HG02571 (cell line): ENCODE results near the gene MYDGF.
"Not testable (repeated sequence)": the region's sequence is repeated elsewhere in the genome, so short reads cannot be mapped to it uniquely, and the experiment has no call there.

Experiments used
- ATAC-seq: cut with Tn5 transposase; IDR thresholded peaks from one replicate; pipeline ENCODE4 v1.9.1; 2021; ENCODE audit warnings: mild to moderate bottlenecking, moderate library complexity; ENCODE audit not compliant: unreplicated experiment

Gene MYDGF

GRCh38 chr19:4669723-4670480 is at the start of gene MYDGF:
MYDGF (minus strand) TSS chr19:4670342; CDS start chr19:4670334, 8 bp downstream.
- ATAC-seq, result peak; percentile 89

- no peak for ATAC-seq
Measured at GRCh38 chr19:4719499-4719866, 49.3 kb upstream of the MYDGF start.

- ATAC-seq, result no peak
Measured at GRCh38 chr19:4717966-4718701, 48.0 kb upstream of the MYDGF start.

DNA sequence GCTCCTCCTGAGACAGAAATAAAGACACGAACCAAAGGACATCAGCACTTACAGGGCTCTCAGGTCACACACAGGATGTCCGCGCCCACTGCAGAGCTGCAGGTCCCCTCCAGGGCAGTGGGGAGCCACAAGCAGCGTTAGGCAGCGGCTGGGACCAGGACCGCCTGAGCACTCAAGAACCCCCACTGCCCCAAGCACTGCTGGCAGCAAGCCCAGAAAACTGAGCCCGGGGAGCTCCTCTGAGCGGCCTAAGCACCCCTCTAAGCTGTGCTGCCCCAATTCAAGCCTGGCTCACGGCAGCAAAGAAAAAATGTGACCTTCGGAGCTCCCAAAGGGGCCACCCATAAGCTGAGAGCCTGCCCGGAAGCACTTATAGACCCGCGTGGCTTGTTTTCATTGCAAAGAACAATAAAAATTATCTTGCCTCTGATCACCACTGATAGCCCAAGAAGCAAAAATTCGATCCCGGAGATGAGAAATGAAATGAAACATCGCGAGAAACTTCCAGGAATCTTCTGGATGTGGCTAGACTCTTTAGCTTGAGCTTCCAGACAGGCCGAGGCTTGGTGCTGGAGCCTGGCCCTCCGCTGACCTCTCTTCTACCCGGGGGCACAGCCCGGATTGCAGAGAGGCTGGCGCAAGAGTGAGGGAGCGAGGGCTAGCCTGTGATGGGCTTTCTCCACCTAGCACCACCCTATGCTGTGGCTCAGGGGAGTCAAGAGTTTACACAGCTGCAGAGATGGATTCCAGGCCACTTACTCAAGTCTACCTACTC is 47.2 kb upstream of the MYDGF start:
- no peak for ATAC-seq

GRCh38 chr19:4715529-4716221 is 45.5 kb upstream of the MYDGF start:
- ATAC-seq, result no peak

GRCh38 chr19:4715178-4715528 is 45.0 kb upstream of the MYDGF start:
- not testable (repeated sequence) for ATAC-seq

- no peak for ATAC-seq
Measured at GRCh38 chr19:4714016-4714415, 43.9 kb upstream of the MYDGF start.

DNA sequence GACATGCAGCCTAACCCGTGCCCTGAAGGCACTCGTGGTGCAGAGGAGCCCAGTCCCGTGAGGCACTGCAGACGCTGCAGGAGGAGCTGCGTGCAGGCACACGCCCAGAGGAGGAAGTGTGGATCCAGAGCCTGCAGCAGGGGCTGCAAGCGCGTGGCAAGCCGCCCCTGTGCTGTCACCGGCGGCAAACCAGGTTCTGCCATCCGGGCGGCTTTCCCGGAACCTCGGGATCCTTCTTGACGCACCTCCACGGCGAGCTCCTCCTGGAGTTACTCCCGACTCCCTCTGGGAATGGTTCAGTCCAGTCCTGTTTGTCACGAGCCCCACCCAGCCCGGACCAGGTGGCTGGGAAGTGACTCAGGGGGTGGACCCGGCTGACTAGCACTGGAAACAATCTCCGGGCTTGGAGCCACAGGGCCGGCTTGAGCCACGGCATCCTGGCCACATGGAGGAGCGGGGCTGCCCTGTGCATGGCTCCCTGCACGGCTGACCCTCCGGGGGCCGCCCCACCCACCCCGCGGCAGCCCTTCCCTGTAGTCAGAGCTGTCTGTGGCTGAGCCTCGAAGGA is 43.3 kb upstream of the MYDGF start:
- ATAC-seq, result no peak

- ATAC-seq, result no peak
Measured at GRCh38 chr19:4712771-4713170, 42.6 kb upstream of the MYDGF start.

DNA sequence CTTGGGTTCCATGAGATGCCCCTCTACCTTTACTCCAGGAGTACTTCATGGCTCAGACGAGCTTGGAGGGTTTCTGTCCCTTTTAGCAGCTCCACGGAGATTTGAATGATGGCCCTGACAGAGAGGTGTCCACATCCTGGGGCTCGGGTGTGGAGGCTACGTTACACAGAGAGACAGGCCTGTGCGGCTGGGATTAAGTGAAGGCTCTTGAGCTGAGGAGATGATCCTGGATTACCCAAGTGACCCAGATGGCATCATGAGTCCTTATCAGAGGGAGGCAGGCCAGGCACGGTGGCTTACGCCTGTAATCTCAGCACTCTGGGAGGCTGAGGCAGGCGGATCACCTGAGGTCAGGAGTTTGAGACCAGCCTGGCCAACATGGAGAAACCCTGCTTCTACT is 41.1 kb upstream of the MYDGF start:
- no peak for ATAC-seq

GRCh38 chr19:4710281-4710600 is 40.1 kb upstream of the MYDGF start:
- no peak for ATAC-seq

DNA sequence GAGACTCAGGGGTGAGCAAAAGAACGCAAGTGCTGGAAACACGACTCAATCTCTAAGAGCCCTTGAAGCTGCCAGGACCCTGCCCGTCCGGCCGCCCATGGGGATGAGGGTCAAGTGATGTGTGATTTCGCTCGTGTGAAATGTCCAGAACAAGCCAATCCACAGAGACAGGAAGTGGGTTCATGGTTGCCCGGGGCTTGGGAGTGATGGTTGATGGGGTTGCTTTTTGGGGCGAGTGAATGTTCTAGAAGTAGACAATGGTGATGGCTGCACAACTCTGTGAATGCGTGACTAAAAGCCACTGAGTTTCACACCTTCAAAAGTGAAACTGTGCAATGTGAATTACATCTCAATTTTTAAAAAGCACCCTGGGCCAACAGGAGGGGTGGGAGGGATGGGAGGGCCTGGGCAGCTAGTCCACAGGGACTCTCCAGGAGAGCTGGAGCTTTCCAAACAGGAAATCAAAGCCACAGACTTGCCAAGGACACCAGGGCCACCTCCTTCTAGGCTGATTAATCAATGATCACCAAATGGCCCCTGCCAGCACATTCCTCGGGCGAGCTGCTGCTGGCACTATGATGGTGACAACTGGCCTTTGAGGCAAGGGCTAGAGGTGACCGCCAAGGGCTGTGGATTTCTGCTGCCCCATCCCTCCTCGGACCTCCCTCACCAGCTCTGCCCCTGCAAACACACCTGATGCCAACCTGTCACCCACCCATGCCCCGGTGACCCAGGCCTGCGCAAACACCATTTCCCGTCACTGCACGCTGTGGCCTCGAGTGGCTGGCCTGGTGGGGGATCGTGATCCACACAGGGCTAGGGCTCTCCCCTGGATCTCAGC is 39.5 kb upstream of the MYDGF start:
- no peak for ATAC-seq

GRCh38 chr19:4707956-4708650 is 38.0 kb upstream of the MYDGF start:
- no peak for ATAC-seq

- no peak for ATAC-seq
Measured at GRCh38 chr19:4707322-4707721, 37.2 kb upstream of the MYDGF start.

DNA sequence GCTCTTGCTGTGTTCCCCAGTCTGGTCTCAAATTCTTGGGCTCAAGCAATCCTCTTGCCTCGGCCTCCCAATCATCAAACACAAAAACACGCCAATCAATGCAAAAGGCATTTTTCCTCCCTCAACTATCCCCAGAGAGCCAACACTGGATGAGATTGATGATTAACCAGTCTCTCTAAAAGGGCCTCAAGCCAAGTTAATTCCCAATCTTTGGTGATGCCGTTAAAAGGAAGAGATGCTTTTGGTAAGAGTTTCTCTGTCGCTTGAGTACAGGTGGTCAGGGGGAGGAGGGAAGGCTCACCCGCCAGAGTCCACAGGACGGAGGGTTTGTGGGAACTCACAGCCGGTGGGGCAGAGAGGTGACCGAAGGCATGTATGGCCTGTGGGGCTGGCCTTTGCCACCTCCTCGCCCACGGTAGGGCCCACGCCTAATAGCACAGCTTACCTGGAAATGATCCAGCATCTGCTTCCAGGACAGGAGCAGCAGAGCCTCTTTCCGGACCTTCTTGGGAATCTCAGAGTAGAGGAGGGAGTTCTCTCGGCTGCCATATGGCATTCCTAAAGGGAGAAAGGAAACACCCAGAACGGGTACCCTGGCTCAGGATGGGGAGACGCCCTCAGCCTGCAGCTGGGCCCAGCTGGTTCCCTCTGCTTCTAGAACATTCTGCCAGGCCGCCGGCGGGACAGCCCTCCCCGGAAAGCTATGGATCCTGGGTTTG is 35.4 kb upstream of the MYDGF start:
- no peak for ATAC-seq

GRCh38 chr19:4704317-4704673 is 34.2 kb upstream of the MYDGF start:
- no peak for ATAC-seq

- ATAC-seq, result no peak
Measured at GRCh38 chr19:4703671-4704316, 33.7 kb upstream of the MYDGF start.

- ATAC-seq, result no peak
Measured at GRCh38 chr19:4702764-4703163, 32.6 kb upstream of the MYDGF start.
